IPS DF 19.7 (cell line): ENCODE results near the gene MOB4.

ENCODE experiments used
- DNase-seq: peaks from one replicate; pipeline ENCODE4 v3.0.0-alpha.2; 2013; ENCODE audit warnings: low read depth, low spot score

MOB4 gene

GRCh38 chr2:197591339-197592072 lies 75.6 kb downstream of the MOB4 start:
- DNase-seq: no peak

GRCh38 chr2:197596766-197597165 lies 80.9 kb downstream of the MOB4 start:
- no peak for DNase-seq

GRCh38 chr2:197597166-197597565 lies 81.3 kb downstream of the MOB4 start:
- no peak for DNase-seq

GRCh38 chr2:197598450-197598849 lies 82.6 kb downstream of the MOB4 start:
- no peak for DNase-seq

- DNase-seq: no peak
Measured at GRCh38 chr2:197599285-197599965, 83.6 kb downstream of the MOB4 start.

- no peak for DNase-seq
Measured at GRCh38 chr2:197600306-197600705, 84.4 kb downstream of the MOB4 start.

- no peak for DNase-seq
Measured at GRCh38 chr2:197601726-197602125, 85.9 kb downstream of the MOB4 start.
